ENCODE data around the gene NDUFB8. TPM values are rescaled to one million over a fixed set of nuclear protein-coding genes. Genes with fewer than 3 reads are reported as not detected.

Gene NDUFB8
- total RNA-seq, 4 donors from 2014 or later: 122 to 229 (median 167) TPM

- peaks cover 0 to 37% (median 0%) of the 10 kb centered on the region in 3 donors for H3K36me3 ChIP-seq
- DNase-seq: no peak
- no peaks in the 10 kb centered on the region for H3K9me3 ChIP-seq
- TF ChIP-seq CTCF (IDR thresholded peaks at IDR 0.05) (no peak), POLR2A (IDR thresholded peaks at IDR 0.05) (no peak)
- H3K27ac ChIP-seq: peak overlapping the region in 2 of 4 donors; percentile 79 to 83
- H3K27me3 ChIP-seq: no peaks in the 10 kb centered on the region
- peaks cover 0 to 19% (median 5%) of the 10 kb centered on the region in 4 donors for H3K4me1 ChIP-seq
- H3K4me3 ChIP-seq: peak overlapping the region; percentile 66 to 93 (median 85)
These were observed 1.4 kb downstream of the NDUFB8 start for GRCh38 chr10:100528123-100528886.

- H3K36me3 ChIP-seq: peaks cover 0 to 48% (median 0%) of the 10 kb centered on the region in 3 donors
- no peak for DNase-seq
- H3K9me3 ChIP-seq: no peaks in the 10 kb centered on the region
- no peaks in the 10 kb centered on the region for H3K27me3 ChIP-seq
- TF ChIP-seq CTCF (IDR thresholded peaks at IDR 0.05) (no peak), POLR2A (IDR thresholded peaks at IDR 0.05) (no peak)
- peaks cover 0 to 18% (median 5%) of the 10 kb centered on the region in 4 donors for H3K4me1 ChIP-seq
- no peak overlapping the region for H3K27ac ChIP-seq
- no peak overlapping the region for H3K4me3 ChIP-seq
These were observed 5.0 kb downstream of the NDUFB8 start for GRCh38 chr10:100524638-100525037.

- H3K4me3 ChIP-seq: no peak overlapping the region
- no peaks in the 10 kb centered on the region for H3K9me3 ChIP-seq
- TF ChIP-seq CTCF (IDR thresholded peaks at IDR 0.05): no peak
- TF ChIP-seq POLR2A (IDR thresholded peaks at IDR 0.05): no peak
- no peak for DNase-seq
- H3K4me1 ChIP-seq: peaks cover 0 to 22% (median 5%) of the 10 kb centered on the region in 4 donors
- no peaks in the 10 kb centered on the region for H3K27me3 ChIP-seq
- H3K36me3 ChIP-seq: peaks cover 0 to 48% (median 0%) of the 10 kb centered on the region in 3 donors
- H3K27ac ChIP-seq: no peak overlapping the region
These were observed 5.5 kb downstream of the NDUFB8 start for GRCh38 chr10:100524206-100524605.

GRCh38 chr10:100522945-100523344 lies 6.7 kb downstream of the NDUFB8 start:
- no peak overlapping the region for H3K27ac ChIP-seq
- TF ChIP-seq POLR2A (IDR thresholded peaks at IDR 0.05) (no peak), CTCF (IDR thresholded peaks at IDR 0.05) (no peak)

GRCh38 chr10:100522107-100522801 lies 7.4 kb downstream of the NDUFB8 start:
- TF ChIP-seq POLR2A (IDR thresholded peaks at IDR 0.05) (no peak), CTCF (IDR thresholded peaks at IDR 0.05) (no peak)
- DNase-seq: no peak

More at GRCh38 chr10:100522945-100523344, 6.7 kb downstream of the NDUFB8 start:
- no peaks in the 10 kb centered on the region for H3K27me3 ChIP-seq
- H3K4me3 ChIP-seq: no peak overlapping the region
- H3K36me3 ChIP-seq: peaks cover 0 to 48% (median 0%) of the 10 kb centered on the region in 3 donors
- peaks cover 0 to 16% (median 4%) of the 10 kb centered on the region in 4 donors for H3K4me1 ChIP-seq
- no peaks in the 10 kb centered on the region for H3K9me3 ChIP-seq
- DNase-seq: no peak

More at GRCh38 chr10:100522107-100522801, 7.4 kb downstream of the NDUFB8 start:
- Histone ChIP-seq H3K27ac (no peak overlapping the region), H3K27me3 (no peaks in the 10 kb centered on the region), H3K4me3 (no peak overlapping the region), H3K4me1 (peaks cover 0 to 12% (median 2%) of the 10 kb centered on the region in 4 donors), H3K36me3 (peaks cover 0 to 48% (median 0%) of the 10 kb centered on the region in 3 donors), H3K9me3 (no peaks in the 10 kb centered on the region)

All from Peyer's patch (tissue), 4 donors.